Smooth muscle cell of bladder (primary cell): ENCODE results near the gene RSPH10B. TPM values are rescaled to one million over a fixed set of nuclear protein-coding genes. Genes with fewer than 3 reads are reported as not detected.

ENCODE experiments used
- total RNA-seq: library from RNA; depleted of rRNA; stranded (reverse); fragments of >200 nt; gene quantifications from 2 replicates; pipeline ENCODE4 v1.2.3, GENCODE V29; 2014

RSPH10B gene
- total RNA-seq, result 0.09 TPM in 1 of 2 replicates, not detected in the other

GRCh38 chr7:5970347-5970911 is at the start of gene RSPH10B:
RSPH10B (minus strand) TSS chr7:5970689; CDS start chr7:5967116, 3,573 bp downstream.

GRCh38 chr7:6008668-6009611 is 38.5 kb upstream of the RSPH10B start, which contains the start of the genes AIMP2 and PMS2:
AIMP2 (plus strand) TSS chr7:6009272; CDS start chr7:6009364, 92 bp downstream.
PMS2 (minus strand) TSS chr7:6009049; CDS start chr7:6009019, 30 bp downstream.

GRCh38 chr7:5898480-5899224 is 71.8 kb downstream of the RSPH10B start, which contains the start of gene CCZ1:
CCZ1 (plus strand) TSS chr7:5898733; CDS start chr7:5898800, 67 bp downstream.

Other genes with a start within 250 kb of the RSPH10B start
- gene RNF216, start 189.0 kb downstream of the RSPH10B start, total RNA-seq, result 29.7 and 30.6 TPM in 2 replicates
- gene OCM, start 89.9 kb downstream of the RSPH10B start, total RNA-seq, result not detected in 2 replicates
- 22.9 and 24.7 TPM in 2 replicates for gene CCZ1, start 72.0 kb downstream of the RSPH10B start, total RNA-seq
- gene PMS2, start 38.4 kb upstream of the RSPH10B start, total RNA-seq, result 22.6 and 23.0 TPM in 2 replicates
- 36.9 and 39.8 TPM in 2 replicates for gene AIMP2, start 38.6 kb upstream of the RSPH10B start, total RNA-seq
- not detected in 2 replicates for gene ANKRD61, start 60.7 kb upstream of the RSPH10B start, total RNA-seq
- 39.7 and 50.5 TPM in 2 replicates for gene EIF2AK1, start 88.5 kb upstream of the RSPH10B start, total RNA-seq
- gene USP42, start 134.3 kb upstream of the RSPH10B start, total RNA-seq, result 1.8 and 2.5 TPM in 2 replicates